Trophoblast cell (in vitro differentiated cells and primary cell): Measurements from ENCODE around the gene COX7C. TPM values are rescaled to one million over a fixed set of nuclear protein-coding genes. Genes with fewer than 3 reads are reported as not detected.
"Not testable (repeated sequence)": the region's sequence is repeated elsewhere in the genome, so short reads cannot be mapped to it uniquely, and the experiment has no call there.

Experiments
- DNase-seq, 2 donors: peaks; one replicate each; pipeline ENCODE4 v3.0.0-alpha.2; 2016
- H2AFZ ChIP-seq: 2 replicates; pipeline ENCODE4 v1.6.1; 2013; ENCODE audit warnings: low read length, moderate library complexity, mild to moderate bottlenecking; ENCODE audit not compliant: insufficient read depth, poor library complexity
- H2AK5ac ChIP-seq: 2 replicates; pipeline ENCODE4 v1.6.1; 2013; ENCODE audit warnings: mild to moderate bottlenecking, low read length
- H2BK120ac ChIP-seq: 2 replicates; pipeline ENCODE4 v1.6.1; 2013; ENCODE audit warnings: low read length, mild to moderate bottlenecking, moderate library complexity; ENCODE audit not compliant: insufficient read depth, poor library complexity
- H2BK12ac ChIP-seq: 2 replicates; pipeline ENCODE4 v1.6.1; 2013; ENCODE audit warnings: mild to moderate bottlenecking, low read length, moderate library complexity
- H2BK5ac ChIP-seq: 2 replicates; pipeline ENCODE4 v1.6.1; 2013; ENCODE audit warnings: low read length, low read depth, moderate library complexity, mild to moderate bottlenecking; ENCODE audit not compliant: poor library complexity
- H3K14ac ChIP-seq: 2 replicates; pipeline ENCODE4 v1.6.1; 2013; ENCODE audit warnings: mild to moderate bottlenecking, low read length
- H3K18ac ChIP-seq: 2 replicates; pipeline ENCODE4 v1.6.1; 2013; ENCODE audit warnings: mild to moderate bottlenecking, low read length
- H3K23ac ChIP-seq: 2 replicates; pipeline ENCODE4 v1.6.1; 2013; ENCODE audit warnings: low read length
- H3K27ac ChIP-seq: 2 replicates; pipeline ENCODE4 v1.5.1; 2013; ENCODE audit warnings: low read depth, mild to moderate bottlenecking, inconsistent platforms, low read length, moderate library complexity
- H3K27me3 ChIP-seq: 2 replicates; pipeline ENCODE4 v1.6.1; 2013; ENCODE audit warnings: inconsistent platforms, mild to moderate bottlenecking, low read length, moderate library complexity; ENCODE audit not compliant: insufficient read depth
- H3K36me3 ChIP-seq, 2 experiments: 1 replicate in 1 of 2; 2 replicates in 1 of 2; pipeline ENCODE4 v1.6.1; 2013; ENCODE audit warnings: low read length in 2 of 2, mild to moderate bottlenecking in 2 of 2, moderate library complexity in 1 of 2; ENCODE audit not compliant: insufficient read depth in 2 of 2, control insufficient read depth in 1 of 2
- H3K4ac ChIP-seq: 2 replicates; pipeline ENCODE4 v1.6.1; 2013; ENCODE audit warnings: low read depth, mild to moderate bottlenecking, low read length, moderate library complexity
- H3K4me1 ChIP-seq, 2 experiments: 1 replicate in 1 of 2; 2 replicates in 1 of 2; pipeline ENCODE4 v1.6.1; 2013; ENCODE audit warnings: low read length in 2 of 2, mild to moderate bottlenecking in 2 of 2, moderate library complexity in 1 of 2; ENCODE audit not compliant: insufficient read depth in 2 of 2, control insufficient read depth in 1 of 2
- H3K4me2 ChIP-seq: 2 replicates; pipeline ENCODE4 v1.6.1; 2013; ENCODE audit warnings: inconsistent platforms, mild to moderate bottlenecking, low read length, moderate library complexity
- H3K4me3 ChIP-seq: 2 replicates; pipeline ENCODE4 v1.5.1; 2013; ENCODE audit warnings: mild to moderate bottlenecking, low read depth, low read length, inconsistent platforms
- H3K79me1 ChIP-seq: one replicate; pipeline ENCODE4 v1.6.1; 2013; ENCODE audit warnings: low read length
- H3K79me2 ChIP-seq: 2 replicates; pipeline ENCODE4 v1.6.1; 2013; ENCODE audit warnings: low read length, mild to moderate bottlenecking; ENCODE audit not compliant: control insufficient read depth, insufficient read depth, poor library complexity
- H3K9ac ChIP-seq: 2 replicates; pipeline ENCODE4 v1.6.1; 2013; ENCODE audit warnings: mild to moderate bottlenecking, low read length
- H3K9me3 ChIP-seq: 2 replicates; pipeline ENCODE4 v1.6.1; 2013; ENCODE audit warnings: low read depth, mild to moderate bottlenecking, control low read depth, inconsistent platforms, low read length; ENCODE audit not compliant: insufficient read depth
- H4K12ac ChIP-seq: 2 replicates; pipeline ENCODE4 v1.6.1; 2013; ENCODE audit warnings: low read depth, mild to moderate bottlenecking, low read length, moderate library complexity
- H4K8ac ChIP-seq: 2 replicates; pipeline ENCODE4 v1.6.1; 2013; ENCODE audit warnings: low read depth, mild to moderate bottlenecking, low read length, moderate library complexity
- H4K91ac ChIP-seq: one replicate; pipeline ENCODE4 v1.6.1; 2013; ENCODE audit warnings: low read depth, mild to moderate bottlenecking, low read length, moderate library complexity
- WGBS: extraction: QIAGEN DNeasy Blood & Tissue Kit; methylation state at CpG from one replicate; pipeline ENCODE4 v1.1.7; 2013; ENCODE audit warnings: missing lambda C conversion rate; ENCODE audit not compliant: insufficient read length, insufficient coverage; ENCODE audit errors: extremely low coverage; 5-methylcytosine and 5-hydroxymethylcytosine counted together
- polyA plus RNA-seq: library from polyadenylated mRNA; stranded (reverse); fragments of 200-250 nt; gene quantifications from 2 replicates; pipeline ENCODE4 v1.2.3, GENCODE V29; 2013

Gene COX7C, protein sequence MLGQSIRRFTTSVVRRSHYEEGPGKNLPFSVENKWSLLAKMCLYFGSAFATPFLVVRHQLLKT
- polyA plus RNA-seq: 953 and 990 TPM in 2 replicates

DNA sequence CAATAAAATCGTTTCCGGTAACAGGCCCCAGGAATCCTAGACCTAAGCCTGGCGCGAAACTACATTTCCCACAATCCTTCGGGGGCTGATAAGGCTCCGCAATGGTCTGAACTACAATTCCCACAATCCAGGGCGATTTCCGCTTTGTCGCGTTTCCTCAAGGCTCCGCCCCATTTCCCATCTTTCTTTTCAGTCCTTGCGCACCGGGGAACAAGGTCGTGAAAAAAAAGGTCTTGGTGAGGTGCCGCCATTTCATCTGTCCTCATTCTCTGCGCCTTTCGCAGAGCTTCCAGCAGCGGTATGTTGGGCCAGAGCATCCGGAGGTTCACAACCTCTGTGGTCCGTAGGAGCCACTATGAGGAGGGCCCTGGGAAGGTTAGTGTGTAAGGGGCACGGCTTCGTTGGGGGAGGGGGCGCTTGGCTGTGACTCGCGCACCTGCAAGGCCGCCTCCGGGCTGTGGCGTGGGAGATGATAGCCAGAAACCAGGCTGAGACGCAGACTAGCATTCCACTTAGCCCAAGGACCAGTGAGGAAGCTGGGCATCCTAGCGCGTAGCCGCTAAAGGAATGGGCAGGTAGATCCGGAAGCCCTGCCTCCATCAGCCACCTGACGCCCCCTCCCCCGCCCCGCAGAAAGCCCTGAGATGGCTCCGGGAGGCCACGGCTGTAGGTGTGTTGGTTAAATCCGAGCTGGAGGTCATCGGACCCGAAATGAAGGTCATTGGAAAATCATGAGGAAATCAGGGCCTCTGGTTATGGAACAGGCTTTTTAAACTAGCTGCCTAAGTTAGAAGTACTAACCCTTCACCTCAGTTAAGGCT is at the start of gene COX7C:
Gene COX7C, plus strand, starts transcription at position 186 of the 821 bp plus-strand sequence. Its CDS starts 115 bp downstream, at position 301.
- H4K12ac ChIP-seq: peak within 1 kb of the TSS; percentile 47
- H3K4ac ChIP-seq: peak within 1 kb of the TSS; percentile 30
- H2BK5ac ChIP-seq: peak within 1 kb of the TSS; percentile 73
- no peaks in the 10 kb centered on the region for H3K27me3 ChIP-seq
- H4K91ac ChIP-seq: peak within 1 kb of the TSS; percentile 80
- peak within 1 kb of the TSS; percentile 74 for H3K27ac ChIP-seq
- H3K9me3 ChIP-seq: no peaks in the 10 kb centered on the region
- peak within 1 kb of the TSS; percentile 50 for H2BK120ac ChIP-seq
- DNase-seq: peak; percentile 97 to 99
- WGBS: no CpG with 5 or more reads among the region's 41 CpGs
- H3K4me3 ChIP-seq: peak within 1 kb of the TSS; percentile 90
- peak within 1 kb of the TSS; percentile 68 for H3K18ac ChIP-seq
- H3K23ac ChIP-seq: no peak within 1 kb of the TSS
- peak within 1 kb of the TSS; percentile 12 for H2AK5ac ChIP-seq
- H3K79me1 ChIP-seq: peaks cover 6% of the 10 kb centered on the region
- H2BK12ac ChIP-seq: no peak within 1 kb of the TSS
- H3K4me1 ChIP-seq: no peaks in the 10 kb centered on the region
- peak within 1 kb of the TSS; percentile 71 for H2AFZ ChIP-seq
- peak within 1 kb of the TSS; percentile 92 for H3K9ac ChIP-seq
- peaks cover 7% of the 10 kb centered on the region for H3K79me2 ChIP-seq
- peak within 1 kb of the TSS; percentile 87 for H4K8ac ChIP-seq
- H3K4me2 ChIP-seq: peak within 1 kb of the TSS; percentile 81
- H3K36me3 ChIP-seq: peaks cover 4 to 8% of the 10 kb centered on the region in 2 experiments
- H3K14ac ChIP-seq: peak within 1 kb of the TSS; percentile 88

DNA sequence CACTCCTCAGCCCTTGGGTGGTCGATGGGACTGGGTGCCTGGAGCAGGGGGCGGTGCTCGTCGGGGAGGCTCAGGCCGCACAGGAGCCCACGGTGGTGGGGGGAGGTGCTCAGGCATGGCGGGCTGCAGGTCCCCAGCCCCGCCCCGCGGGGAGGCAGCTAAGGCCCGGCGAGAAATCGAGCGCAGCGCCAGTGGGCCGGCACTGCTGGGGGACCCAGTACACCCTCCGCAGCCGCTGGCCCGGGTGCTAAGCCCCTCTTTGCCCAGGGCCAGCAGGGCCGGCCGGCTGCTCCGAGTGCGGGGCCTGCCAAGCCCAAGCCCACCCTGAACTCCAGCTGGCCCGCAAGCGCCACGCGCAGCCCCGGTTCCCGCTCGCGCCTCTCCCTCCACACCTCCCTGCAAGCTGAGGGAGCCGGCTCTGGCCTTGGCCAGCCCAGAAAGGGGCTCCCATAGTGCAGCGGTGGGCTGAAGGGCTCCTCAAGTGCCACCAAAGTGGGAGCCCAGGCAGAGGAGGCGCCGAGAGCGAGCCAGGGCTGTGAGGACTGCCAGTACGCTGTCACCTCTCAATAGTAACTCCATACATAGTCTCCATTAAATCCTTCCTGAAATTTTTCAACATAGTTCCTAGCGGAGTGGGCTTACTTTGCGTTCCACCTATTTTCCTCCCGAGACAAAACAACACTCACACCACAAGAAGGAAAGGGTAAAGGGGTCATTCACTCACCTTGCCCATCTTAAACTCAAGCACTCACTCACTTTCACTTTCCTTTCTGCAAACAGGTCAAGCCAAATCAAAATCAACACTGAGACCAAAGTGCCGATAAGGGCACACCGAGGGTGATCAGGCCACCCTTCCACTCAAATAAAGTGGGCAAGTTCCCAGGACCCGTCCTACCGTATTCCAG is 48.0 kb upstream of the COX7C start:
- H2BK12ac ChIP-seq, H2AK5ac ChIP-seq, H2BK5ac ChIP-seq, H3K9me3 ChIP-seq, H3K4me2 ChIP-seq, H2BK120ac ChIP-seq, H2AFZ ChIP-seq, H4K8ac ChIP-seq, H3K27me3 ChIP-seq, H3K4ac ChIP-seq, H3K14ac ChIP-seq, DNase-seq, H4K91ac ChIP-seq, H3K27ac ChIP-seq, H3K79me2 ChIP-seq, H3K36me3 ChIP-seq, H3K4me3 ChIP-seq, H3K9ac ChIP-seq, H3K23ac ChIP-seq, H3K18ac ChIP-seq, H3K79me1 ChIP-seq, H4K12ac ChIP-seq, H3K4me1 ChIP-seq: not testable (repeated sequence)
- no CpG with 5 or more reads among the region's 44 CpGs for WGBS

DNA sequence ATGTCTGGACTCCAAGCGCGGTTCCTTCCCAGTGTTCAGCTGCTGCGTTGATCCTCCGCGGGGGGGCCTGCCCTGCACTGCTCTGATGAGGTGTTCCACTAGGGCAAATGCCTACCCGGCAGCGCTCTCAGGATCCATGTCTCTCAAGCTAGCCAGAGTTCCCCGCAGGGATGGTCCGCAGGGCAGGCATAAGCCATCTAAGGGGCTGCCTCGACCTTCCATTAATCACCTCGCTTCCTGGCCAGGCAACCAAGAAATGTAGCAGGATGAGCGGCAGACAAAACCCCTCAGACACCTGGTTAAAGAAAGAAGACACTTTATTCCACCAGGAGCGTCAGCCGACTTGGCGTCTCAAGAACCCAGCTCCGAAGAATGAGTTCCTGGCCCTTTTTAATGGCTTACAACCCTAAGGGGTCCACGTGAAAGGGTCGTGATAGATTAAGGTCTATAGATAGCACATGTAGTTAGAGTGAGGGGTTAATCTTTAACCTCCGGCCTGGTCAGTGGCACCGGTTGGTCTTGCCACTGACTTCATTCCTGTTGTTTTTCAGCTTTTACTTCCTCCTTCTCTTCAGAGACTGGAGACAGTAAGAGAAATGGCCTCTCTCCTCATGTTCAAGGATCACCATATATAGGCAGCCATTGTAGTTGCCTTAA is 47.2 kb upstream of the COX7C start:
- no peak overlapping the region for H3K9ac ChIP-seq
- no peak overlapping the region for H3K23ac ChIP-seq
- no peak overlapping the region for H2AFZ ChIP-seq
- H3K27ac ChIP-seq: no peak overlapping the region
- H3K27me3 ChIP-seq: no peaks in the 10 kb centered on the region
- no peak overlapping the region for H2AK5ac ChIP-seq
- peaks cover 0 to 2% of the 10 kb centered on the region in 2 experiments for H3K4me1 ChIP-seq
- no peak overlapping the region for H3K4me2 ChIP-seq
- H4K12ac ChIP-seq: no peak overlapping the region
- peaks cover 2% of the 10 kb centered on the region for H3K9me3 ChIP-seq
- H3K14ac ChIP-seq: no peak overlapping the region
- H3K4me3 ChIP-seq: no peak overlapping the region
- no peak for DNase-seq
- no peaks in the 10 kb centered on the region for H3K79me1 ChIP-seq
- no peak overlapping the region for H3K4ac ChIP-seq
- H3K36me3 ChIP-seq: no peaks in the 10 kb centered on the region
- H4K91ac ChIP-seq: no peak overlapping the region
- WGBS: no CpG with 5 or more reads among the region's 20 CpGs
- no peak overlapping the region for H4K8ac ChIP-seq
- H3K79me2 ChIP-seq: no peaks in the 10 kb centered on the region
- H2BK120ac ChIP-seq: no peak overlapping the region
- H2BK12ac ChIP-seq: no peak overlapping the region
- no peak overlapping the region for H2BK5ac ChIP-seq
- H3K18ac ChIP-seq: no peak overlapping the region

DNA sequence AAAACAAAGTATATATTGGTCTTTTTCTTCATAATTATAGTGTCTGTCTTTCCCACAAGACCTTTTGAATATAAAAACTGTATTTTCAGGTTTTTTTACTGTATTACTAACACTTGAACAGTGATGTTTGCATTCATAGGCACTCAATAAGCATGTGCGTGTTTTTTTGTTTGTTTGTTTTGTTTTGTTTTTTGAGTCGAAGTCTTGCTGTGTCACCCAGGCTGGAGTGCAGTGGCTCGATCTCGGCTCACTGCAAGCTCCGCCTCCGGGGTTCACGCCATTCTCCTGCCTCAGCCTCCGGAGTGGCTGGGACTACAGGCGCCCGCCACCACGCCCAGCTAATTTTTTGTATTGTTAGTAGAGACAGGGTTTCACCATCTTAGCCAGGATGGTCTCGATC is 46.6 kb upstream of the COX7C start:
- H3K9ac ChIP-seq, H2AK5ac ChIP-seq, H3K14ac ChIP-seq, H3K4me1 ChIP-seq, H4K12ac ChIP-seq, H3K9me3 ChIP-seq, H3K79me2 ChIP-seq, H3K18ac ChIP-seq, H2AFZ ChIP-seq, H3K36me3 ChIP-seq, H3K4me3 ChIP-seq, H2BK12ac ChIP-seq, H3K27ac ChIP-seq, DNase-seq, H3K79me1 ChIP-seq, H4K91ac ChIP-seq, H3K4me2 ChIP-seq, H4K8ac ChIP-seq, H3K4ac ChIP-seq, H3K27me3 ChIP-seq, H3K23ac ChIP-seq, H2BK5ac ChIP-seq, H2BK120ac ChIP-seq: not testable (repeated sequence)
- no CpG with 5 or more reads among the region's 12 CpGs for WGBS
